ENCODE measurements around the gene TNNT3.

- TF ChIP-seq CTCF (IDR thresholded peaks at IDR 0.05; ENCODE audit: borderline replicate concordance, extremely low read depth, low read length, poor library complexity, severe bottlenecking) (no peak), EZH2 (IDR thresholded peaks at IDR 0.05; ENCODE audit: borderline replicate concordance, low read depth, low read length, severe bottlenecking) (no peak)
Measured at GRCh38 chr11:1899686-1900085, 19.8 kb upstream of the TNNT3 start.

Measured in DND-41 (cell line).